CD4-positive, alpha-beta T cell treated with Interleukin-15 for 4 hours (primary cell): ENCODE data around the gene OSTC.

Experiments
- DNase-seq: peaks from one replicate; pipeline ENCODE4 v3.0.0-alpha.2; 2020; ENCODE audit warnings: low spot score

Gene OSTC

DNA sequence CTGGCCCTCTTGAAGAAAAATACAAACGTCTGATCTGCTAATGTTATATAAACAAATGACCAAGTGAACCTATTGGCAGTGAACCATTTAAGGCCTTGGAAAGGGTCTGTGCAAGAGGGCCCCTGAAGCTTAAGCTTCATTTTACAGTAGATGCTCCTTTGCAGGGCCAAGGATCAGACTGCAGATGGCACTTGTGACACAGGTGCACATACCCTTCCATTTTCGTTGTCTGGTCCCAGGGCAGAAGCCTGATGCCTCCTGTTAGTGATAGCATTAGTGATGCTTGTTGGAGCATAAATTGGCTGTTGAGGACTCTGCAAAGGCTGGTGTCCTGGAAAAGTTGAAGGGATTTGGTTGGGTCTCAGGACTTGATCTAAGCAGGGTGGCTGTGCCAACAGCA lies 65.9 kb downstream of the OSTC start:
- DNase-seq: no peak

DNA sequence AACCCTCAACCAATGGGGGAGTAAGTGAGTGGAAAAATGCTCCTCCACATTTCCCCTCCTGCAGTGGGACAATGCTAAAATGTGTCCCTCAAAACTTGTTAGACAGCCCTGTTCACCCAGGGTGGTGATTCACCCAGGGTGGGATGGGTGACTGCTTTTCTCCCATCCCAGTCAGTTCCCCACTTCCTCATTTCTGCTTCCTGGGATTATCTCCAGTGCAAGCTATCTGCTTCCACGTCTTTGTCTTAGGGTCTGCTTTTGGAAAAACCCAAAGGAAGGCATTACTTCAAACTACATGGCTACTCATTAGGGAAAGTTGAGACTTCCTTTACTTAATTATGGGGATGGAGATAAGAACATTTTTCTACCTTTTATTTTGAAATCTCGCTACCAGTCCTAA lies 67.0 kb downstream of the OSTC start:
- no peak for DNase-seq
